NCI-H1436 (cell line): Measurements from ENCODE around the gene E2F1.

Experiments
- DNase-seq: peaks from one replicate; lab custom pipeline; 2025; lab: John Stamatoyannopoulos, UW

The E2F1 gene

DNA sequence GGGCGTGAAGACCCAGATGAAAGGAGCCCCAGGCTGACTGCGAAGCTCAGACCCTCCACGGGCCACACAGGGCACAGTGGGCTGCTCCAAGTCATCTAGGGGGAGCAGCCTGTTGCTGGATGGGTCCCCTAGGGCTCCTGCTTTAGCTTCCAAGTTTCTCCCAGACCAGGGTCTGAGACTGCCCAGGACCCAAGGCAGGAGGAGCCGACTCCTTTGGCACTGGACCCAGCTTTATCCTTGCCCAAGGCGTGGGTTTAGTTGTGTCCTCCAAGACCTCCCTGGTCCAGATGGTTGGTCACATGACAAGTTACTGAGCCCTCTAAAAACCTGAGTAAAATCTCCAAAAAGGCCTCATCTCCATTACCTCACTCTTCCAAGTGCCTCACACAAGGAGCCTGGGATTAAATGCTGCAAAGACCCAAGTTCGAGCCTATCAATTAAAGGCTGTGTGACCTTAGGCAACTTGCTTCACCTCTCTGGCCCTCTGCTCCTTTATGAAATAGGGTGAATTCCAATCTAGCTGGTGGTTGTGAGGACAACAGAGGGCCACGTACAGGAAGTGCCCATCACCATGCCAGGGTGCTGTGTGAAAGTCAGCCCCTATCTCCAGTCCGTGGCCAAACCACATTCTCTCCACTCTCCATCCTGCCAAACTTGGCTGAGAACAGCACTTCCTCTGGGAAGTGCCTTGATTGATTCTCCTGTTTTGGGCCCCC is 14.5 kb downstream of the E2F1 start:
- no peak for DNase-seq

DNA sequence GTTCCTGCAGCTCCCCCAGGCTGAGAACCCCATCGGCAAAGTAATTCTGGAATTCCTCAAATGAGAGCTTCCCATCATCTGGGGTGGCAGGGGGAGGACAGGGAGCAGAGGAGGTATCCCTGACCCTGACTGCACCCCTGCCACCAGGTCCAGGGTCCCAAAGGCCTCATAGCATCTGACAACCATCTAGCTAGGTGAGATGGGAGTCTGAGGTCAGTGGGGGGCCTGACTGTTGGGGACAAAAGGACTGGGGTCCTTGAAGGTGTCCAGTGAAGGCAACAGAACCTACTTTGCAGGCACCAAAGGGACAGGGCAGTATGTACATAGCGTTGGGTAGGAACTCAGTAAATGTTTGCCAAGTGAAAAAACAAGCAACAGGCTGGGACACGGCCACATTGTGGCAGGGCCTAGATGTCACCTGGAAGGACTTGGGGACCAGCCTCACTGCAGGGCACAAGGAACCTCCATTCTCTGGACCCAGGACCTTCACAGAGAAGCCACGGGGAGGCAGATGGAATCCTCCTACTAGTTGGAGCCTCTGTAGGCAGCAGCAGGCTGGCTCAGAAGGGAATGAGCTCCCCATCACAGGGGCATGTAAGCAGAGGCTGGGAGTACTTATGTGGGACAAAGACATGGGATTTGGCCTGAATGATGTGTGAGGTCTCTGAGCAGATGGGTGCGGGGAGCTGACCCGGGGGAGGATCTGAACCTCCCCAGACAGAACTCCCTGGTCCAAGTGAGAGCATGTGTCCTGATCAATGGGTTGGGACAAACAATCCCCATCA is 15.3 kb downstream of the E2F1 start:
- DNase-seq, result no peak

DNA sequence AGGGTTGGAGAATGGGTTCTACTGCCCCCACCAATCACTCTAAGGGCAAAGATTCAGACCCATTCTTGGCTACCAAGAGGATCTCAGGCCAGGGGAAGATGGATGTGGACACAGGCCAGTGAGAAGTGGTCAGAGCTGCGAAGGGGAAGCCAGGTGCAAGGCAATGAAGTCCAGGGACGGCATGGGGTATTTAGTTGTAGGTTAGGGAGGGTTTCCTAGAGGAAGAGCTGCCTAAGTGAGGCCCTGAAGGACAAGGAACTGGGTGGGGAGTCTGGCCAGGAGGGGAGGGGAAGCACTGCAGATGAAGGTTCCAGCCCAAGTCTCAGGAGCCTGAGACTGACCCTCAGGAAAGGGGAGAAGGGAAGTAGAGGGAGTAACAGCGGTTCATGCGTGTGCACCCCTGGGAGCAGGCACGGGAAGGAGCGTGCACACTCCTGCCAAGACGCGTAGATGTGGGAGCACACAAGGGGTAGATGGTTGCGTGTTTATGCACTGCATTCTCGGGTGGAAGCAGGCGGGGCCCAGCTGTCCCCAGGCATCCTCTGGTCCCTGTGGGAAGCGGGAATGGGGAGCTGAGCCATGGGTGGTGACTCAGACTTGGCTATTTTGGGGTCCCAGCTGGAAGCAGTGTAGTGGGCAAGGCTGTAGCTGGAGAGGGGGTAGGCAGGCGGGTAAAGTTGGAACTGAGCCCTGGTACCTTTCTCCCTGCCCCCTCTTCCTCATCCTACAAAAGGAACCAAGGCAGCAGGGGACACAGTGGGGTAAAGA is 16.1 kb downstream of the E2F1 start:
- DNase-seq, result no peak

DNA sequence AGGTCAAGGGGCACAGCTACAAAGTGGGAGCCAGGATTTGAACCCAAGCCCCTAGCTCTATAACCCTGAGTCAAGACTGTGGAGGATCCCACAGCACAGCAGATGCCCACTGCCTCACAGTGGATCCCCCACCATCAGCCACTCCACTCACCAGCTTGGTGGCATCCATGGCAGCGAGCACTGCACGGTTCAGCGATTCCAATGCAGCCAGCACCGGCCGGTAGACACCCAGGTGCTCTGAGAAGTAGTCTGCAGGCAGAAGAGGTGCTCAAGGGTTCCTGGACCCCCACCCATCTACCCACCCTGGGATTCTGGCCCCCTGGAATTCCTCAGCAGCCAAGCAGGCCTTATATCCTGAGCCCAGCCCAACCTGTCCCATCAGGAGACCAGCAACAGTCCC is 17.0 kb downstream of the E2F1 start:
- no peak for DNase-seq

DNA sequence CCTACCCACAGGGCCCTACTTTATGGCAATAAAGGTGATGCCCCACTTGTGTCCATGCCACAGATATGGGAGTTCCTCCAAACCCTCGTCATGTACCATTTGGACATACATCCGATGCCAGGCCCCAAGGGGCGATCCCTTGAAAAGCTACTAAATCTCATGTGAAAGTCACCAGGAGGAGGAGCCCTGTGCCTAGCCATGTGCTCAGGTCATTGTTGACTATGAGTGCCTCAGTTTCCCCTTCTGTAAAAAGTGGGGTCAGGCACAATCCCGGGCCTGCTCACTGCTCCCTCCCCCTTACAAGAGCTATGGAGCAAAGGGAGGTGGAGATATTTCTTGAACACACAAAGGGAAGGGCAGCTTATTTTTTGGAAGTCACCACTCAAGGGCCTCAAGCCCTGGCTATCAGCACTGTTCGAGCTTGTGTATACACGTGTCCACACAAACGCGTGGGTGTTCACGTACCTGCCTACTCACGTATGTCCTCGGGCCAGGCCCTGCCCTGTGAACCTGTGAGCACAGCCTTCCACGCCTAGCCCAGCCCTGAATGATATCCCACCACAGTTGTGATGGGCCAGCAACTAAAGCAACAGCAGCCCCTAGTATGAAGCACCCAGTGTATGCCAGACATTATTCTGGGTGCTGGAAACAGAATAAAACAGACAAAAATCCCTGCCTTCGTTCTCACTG is 17.6 kb downstream of the E2F1 start:
- no peak for DNase-seq

DNA sequence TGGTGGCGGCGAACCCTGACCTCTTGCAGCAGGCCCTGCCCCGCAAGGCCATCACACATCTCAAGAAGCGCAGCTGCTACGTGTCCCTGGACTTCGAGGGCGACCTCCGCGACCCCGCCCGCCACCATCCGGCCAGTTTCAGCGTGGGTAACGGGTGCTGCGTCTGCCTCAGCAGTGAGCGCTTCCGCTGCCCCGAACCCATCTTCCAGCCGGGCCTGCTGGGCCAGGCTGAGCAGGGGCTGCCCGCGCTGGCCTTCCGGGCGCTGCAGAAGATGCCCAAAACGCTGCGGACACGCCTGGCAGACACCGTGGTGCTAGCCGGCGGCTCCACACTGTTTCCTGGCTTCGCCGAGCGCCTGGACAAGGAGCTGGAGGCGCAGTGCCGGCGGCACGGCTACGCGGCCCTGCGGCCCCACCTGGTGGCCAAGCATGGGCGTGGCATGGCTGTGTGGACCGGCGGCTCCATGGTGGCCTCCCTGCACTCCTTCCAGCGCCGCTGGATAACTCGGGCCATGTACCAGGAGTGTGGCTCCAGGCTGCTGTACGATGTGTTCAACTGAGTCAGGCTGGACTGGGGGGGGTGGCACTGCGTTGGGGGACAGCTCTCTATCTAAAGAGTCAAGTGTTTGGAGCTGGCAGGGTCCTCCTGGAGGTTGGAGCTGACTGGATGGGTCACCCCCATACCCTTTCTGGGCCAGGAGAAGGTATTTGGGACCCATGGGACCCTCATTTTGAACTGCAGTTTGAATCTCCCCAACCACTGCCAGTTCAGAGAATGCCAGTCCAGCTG is 18.3 kb downstream of the E2F1 start:
- no peak for DNase-seq

DNA sequence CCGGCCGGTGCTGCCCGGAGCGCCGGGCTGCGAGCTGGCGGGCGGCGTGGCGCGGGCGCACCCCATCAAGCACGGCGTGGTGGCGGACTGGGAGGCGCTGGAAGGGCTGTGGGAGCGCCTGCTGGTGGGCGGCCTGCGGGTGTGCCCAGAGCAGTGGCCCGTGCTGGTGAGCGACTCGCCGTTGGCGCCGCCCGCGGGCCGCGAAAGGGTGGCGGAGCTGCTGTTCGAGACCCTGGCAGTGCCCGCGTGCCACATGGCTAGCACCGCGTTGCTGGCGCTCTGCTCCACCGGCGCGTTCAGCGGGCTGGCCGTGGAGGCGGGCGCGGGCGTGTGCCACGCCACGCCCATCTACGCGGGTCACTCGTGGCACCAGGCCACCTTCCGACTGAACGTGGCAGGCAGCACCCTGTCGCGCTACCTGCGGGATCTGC is 18.9 kb downstream of the E2F1 start:
- DNase-seq, result no peak

DNA sequence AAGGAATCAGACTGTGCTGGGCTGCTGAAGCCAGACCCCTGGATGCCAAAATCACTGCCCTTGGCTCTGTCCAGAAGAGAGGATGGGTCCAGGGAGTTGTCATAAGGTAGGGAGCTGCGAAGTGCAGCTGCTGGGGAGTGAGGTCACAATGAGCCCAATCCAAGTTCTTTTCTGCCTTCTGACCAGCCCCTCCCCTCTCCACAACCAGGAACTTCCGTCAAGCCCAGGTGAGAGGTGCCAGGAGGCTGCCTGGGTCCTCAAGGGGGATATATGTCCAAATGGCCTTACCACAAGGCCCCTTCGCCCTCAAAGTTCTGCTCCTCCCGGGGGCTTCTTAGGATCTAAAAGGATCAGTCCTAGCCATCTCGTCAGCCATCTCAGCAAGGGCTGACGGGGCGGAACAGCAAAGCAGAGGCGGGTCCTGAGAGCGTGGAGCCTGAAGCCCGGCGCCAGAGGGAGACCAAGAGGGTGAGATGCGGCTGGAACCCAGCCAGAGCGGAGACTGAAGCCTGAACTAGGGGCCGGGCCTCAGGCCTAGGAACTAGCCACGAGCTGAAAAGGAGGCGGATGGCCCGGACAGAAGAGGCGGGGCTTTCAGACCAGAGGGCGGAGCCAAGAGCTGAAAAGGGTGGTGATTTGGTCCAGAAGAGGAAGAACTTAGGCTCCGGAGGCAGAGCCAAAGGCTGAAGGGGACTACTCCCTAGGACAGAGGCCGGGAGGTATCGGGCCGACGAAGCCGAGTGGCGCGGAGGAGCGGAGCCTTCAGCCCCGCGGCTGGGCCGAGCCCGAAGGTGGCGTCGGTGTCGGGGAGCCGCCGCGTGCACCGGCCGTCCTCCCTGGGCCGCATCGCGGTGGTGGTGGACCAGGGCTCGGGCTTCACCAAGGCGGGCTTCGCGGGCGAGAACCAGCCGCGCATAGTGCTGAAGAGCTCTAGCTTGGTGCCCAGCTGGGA is 19.6 kb downstream of the E2F1 start, which contains the start of gene ACTL10:
Gene ACTL10 (plus strand): TSS at position 651 of the 952 bp plus-strand sequence. CDS start 555 bp downstream, outside the sequence.
- DNase-seq, result peak; percentile 65

DNA sequence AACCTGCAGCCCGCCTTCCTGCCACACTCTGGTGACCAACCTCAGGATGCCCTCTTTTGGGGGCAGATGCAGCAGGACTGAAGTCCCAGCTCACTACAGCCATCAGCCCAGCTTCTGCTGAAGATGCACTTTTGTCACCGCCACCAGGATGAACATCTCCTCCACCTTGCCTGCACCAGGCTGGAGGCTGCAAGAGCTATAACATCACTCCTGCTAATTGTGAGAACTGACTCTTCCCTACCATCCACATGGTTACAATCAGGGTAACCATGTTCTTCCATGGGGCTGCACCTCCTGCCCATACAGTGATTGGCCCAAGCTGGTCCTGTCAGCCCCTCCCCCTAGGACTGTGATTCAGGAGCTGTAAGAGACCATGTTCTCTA is 21.4 kb downstream of the E2F1 start:
- DNase-seq, result no peak

DNA sequence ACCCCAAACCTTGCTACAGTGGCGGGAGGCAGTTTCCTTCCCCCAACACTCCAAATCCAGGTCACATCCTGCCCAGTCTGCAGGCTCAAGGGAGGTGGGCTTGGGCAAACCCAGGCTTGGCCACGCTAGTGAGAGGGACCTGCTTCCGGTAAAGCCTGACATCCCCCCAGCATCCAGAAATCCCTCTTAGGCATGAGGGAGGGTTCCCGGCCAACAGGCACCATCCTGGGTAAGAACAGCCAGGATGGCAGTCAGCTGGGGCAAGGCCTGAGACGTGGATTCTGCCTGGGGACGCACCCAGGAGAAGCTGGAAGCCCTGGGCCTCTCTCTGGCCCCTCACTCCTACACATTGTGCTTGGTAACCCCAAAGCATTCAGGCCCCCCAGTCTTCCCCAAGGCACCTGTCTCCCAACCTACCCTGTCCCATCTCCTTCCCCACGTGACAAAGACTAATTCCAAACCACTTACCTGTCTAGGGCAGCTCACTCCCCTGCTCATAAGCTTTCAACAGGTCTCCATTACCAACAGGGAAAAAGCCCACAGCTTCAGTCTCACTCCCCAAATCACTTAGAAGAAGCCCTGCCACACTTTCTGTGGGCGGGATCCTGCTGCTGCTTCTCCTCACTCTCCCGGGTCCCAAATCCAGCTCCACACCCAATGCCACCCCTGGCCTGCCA is 22.0 kb downstream of the E2F1 start:
- no peak for DNase-seq

DNA sequence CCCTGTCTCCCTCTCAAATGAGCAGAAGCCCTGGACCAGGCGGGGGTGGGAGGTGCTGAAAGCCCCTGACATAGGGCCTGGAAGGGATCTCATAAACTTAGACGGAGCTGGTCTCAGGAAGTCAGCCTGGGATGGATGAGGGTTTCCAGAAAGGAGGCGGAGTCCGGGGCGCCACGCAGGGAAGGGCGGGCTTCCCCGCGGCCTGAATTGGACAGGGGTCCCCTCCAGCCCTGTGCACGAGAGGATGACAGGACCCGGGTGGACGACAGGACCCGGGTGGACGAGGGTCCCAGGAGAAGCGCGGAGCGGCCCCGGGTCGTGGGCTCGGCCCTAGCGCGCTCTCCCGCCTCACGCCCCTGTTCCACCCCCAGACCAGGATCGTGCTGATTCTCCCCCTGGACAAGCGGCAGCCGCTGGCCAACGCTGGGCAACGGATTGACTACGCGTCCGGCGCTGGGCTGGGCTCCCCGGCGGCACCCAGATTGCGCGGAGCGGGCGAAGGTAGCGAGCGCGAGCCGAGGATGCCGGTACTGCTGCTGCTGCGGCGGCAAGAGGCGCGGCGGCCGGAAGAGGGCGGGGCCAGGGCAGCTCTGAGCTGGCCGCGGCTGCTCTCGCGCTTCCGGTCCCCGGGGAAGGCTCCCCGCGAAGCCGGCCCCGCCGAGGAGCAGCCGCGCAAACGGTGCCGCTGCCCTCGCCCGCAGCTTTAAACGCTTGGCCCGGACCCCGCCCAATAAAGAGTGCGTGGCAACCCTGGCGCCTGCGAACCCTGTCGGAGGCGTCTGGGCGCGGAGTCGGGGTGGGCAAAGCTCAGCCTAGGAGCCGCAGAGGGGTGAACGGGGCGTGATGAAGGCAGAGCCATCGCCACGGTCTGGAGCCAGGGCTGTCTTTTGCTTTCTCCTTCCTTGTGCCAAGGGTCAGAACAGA is 22.8 kb downstream of the E2F1 start:
- DNase-seq, result peak; percentile 74

DNA sequence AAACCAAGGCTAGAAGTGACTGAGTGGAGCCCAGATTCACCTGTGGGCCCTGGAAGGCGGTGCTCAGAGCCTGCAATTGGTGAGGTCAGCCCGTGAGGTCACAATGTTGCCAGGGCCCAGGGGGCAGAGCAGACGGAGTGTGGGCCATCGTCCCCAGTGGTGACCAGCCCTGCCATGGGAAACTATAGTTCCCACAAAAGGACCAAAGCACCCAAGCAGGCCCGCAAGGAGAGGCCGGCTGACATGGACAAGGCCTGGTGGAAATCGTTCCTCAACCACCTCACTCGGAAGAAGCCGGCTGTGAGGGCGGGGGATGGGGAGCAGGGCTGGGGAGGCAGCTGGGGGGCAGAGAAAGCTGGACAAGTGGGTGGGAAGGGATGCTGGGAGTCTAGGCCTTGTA is 24.0 kb downstream of the E2F1 start, which contains the start of gene C20orf144:
Gene C20orf144 (plus strand): TSS at position 156 of the 400 bp plus-strand sequence. CDS start 19 bp downstream, at position 175.
- no peak for DNase-seq

DNA sequence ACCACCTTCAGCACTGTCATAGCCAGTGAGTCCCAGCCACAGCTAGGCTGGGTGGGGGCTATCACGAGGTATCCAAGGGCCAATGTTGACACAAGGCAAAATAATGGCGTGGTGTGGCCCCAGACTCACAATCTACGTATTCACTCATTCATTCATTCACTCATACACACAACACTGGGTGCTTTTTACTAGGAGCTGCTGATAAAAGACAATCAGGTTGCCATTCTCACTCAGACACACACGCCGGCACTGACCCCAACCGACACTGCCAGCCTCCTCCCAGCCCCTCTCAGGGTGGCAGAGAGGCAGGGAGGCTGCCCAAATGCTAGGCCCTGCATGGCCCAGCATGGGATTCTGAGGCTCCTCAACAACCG is 25.5 kb downstream of the E2F1 start:
- DNase-seq, result no peak

DNA sequence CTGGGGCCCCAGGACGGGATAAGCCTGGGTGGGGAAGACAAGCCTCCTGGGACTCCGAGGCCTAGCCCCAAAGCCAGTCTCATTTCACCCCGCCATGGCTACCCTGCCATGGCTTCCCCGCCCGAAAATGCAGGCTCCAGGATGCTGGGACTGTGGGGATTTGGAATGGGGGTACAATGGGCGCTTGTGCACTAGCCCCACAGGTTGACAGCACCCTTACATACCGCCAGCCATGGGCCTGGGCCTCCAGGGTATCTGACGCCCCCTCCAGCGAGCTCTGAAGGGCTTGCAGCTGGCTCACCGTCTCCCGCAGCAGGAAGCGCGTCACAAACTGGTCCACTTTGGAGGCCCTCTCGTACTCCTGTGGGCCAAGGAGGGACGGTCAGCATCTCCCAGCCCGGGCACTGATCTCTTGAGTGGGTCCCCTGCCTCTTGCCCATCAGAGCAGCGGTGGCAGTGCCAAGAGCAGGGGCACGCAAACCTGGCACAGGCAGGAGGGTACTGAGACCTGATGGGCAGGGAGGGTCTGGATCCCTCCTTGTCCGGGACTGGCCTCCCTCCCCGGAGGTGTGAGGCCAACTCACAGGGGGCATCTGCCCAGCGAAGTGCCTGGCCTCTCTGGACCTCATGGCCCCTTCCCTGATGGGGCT is 26.0 kb downstream of the E2F1 start:
- DNase-seq, result no peak

DNA sequence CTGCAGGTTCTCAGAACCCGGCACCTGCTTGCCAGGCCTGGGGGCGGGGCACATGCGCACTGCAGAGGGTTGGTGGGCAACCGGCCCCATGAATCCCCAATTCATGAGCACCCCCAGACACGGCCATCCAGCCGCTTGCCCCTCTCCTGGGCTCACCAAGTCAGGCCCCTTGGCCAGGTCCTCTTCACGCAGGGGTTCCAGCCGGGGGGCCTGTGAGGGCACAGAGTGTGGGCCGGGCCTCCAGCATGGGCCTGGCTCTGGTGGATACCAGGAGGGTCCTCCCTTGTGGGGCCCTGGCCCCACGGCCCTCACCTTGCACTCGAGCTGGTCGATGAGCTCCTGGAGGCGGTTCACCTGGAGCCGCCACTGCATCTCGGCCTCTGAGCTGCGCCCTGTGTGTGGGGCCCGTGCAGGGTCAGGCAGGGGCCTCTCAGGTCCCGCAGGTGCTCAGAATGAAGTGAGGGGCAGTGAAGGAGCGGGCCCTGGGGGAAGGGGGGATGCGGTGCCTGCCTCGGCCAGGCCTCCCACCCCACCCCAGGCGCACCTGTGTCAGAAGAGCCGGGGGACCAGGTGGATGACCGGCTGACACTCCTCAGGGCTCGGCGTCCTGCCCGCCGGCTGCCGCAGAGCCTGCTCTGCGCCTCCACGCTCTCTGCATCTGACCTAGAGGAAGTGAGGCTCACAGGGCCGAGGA is 26.7 kb downstream of the E2F1 start:
- no peak for DNase-seq

DNA sequence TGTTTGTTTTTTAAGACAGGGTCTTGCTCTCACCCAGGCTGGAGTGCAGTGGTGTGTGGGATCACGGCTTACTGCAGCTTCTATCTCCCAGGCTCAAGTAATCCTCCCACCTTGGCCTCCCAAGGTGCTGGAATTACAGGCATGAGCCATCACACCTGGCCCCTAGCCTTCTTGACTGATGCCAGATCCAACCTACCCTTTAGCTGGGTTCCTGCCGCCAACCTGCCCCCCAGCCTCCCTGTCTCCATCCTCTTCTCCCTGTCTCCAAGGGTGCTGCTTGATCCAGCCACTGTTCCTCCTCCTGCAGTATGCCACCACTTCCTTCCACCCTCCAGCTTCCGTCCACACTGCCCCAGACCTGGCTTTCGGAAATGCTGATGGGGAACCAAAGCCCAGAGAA is 27.3 kb downstream of the E2F1 start:
- DNase-seq, result no peak

DNA sequence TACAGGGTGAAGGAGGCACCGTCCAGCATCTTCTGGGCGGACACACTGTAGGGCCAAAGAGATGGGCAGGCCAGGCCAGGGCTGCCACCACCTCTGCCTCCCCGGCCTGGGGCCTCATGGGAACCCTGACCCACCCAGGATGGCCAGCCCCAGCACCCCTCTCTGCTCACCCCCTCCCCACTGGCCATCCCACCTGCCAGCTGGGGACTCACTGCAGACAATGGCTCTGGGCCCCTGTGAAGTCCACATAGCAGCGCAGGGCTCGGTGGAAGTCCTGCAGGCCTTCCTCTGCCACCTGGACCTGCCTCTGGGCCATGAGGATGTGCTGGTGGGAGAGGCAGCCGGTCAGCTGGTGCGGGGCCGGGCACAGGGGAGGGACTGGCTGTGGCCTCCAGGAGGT is 27.7 kb downstream of the E2F1 start:
- no peak for DNase-seq
